NCI-H526 treated with DMSO at 0.1 percent for 48 hours (cell line): ENCODE measurements around the gene LRRC40.
"Not testable (repeated sequence)": the region's sequence is repeated elsewhere in the genome, so short reads cannot be mapped to it uniquely, and the experiment has no call there.

Experiments used
- DNase-seq: peaks from one replicate; lab custom pipeline; 2025; lab: John Stamatoyannopoulos, UW

The LRRC40 gene

DNA sequence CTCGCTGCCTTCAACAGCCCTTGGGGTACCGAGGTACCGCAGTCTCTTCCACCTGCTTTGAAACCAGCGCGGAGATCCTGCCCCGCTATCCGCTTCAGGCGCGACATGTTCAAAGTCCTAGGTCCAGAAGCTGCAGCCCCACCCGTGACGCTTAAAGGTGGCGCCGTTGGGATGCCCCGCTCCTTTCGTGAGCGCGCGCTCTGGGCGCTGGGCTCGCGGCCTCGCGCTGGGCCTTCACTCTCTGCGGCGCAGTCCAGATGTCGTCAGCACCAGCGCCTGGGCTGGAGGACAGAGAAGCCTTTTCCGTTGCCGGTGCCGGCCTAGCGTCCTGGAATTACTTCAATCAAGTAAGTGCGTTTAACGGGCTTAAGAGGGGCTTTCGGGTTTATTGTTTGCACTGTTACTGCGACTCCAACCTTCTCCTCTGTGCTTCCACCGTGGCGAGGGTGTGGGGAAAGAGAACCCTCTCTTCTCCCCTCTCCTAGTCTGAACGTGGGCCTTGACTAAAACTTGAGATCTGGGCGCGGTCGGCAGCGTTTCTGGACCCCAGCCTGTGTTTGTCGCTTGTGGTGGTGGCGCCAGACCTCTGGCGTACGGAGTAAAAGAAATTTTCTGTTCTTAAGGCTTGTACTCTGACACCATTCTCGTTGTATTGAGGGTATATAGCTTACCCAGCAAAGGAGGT is at the start of gene LRRC40:
LRRC40 (minus strand) TSS at position 146 of the 685 bp plus-strand sequence; CDS start at position 107, 39 bp downstream.
- DNase-seq: peak; percentile 89

DNA sequence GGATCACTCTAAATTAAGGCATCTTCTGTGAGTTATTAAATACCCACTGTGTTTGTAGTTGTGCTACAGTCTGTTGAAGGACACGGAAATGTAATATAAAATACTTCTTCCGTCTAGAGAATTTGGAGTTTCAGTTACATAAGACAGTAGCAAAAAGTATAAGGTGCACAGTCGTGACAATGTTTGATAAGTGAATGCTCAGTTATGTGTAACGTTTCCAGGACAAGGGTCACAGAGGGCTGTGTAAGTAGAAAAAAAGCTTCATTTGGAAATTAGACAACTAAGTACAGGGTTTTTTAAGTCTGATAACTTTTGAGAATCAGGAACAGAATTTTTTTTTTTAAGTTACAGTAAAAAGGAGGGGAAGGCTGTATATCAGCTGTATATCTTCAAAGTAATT is 43.4 kb upstream of the LRRC40 start:
- no peak for DNase-seq

DNA sequence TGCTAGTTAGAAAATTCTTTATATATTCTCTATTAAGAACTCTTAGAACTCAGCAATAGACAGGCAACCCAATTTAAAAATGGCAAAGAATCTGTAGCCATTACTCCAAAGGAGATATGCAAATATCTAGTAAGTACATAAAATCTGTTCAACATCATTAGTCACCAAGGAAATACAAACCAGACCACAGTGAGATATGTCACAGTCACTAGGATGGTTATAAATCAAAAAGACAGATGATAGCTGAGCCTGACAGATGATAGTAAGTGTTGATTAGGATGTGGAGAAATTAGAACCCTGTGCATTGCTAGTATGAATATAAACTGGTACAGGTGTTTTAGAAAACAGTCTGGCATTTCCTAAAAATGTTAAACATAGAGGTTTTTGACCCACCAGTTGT is 42.4 kb upstream of the LRRC40 start:
- no peak for DNase-seq

DNA sequence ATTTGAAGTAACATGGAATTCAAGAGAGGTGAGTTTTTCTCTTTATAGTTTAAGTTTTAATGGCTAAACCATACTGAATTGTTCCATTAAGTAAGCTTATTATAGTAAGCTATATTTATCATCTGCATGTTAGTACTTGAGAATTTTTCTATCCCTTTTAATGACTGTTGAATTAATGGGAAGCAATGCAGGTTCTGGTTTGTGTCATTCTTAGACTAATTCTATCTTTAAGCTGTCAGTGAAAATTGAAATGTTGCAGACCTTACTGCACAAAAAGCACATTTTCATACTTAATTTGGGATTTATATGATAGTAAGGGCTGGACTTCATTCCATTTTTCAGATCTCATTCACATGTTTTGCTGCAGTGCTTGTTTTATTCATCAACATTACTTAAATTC is 41.7 kb upstream of the LRRC40 start:
- DNase-seq: no peak

DNA sequence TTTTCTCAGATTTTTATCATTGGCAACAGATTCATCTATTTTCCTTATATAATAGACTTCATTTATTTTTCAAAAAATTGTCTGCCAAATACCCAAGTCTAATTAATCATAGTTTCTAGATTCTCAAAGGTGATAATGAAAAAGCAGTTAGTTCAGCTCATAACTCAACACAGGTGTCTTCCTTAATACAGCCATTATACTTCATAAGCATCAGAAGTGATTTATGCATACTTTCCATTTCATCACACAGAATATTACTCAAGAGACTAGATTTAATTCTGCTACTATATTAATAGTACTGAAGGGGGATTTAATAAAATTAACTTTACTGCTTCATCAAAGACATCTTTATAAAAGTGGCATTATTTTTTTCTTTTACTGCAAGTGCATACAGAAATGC is 34.6 kb upstream of the LRRC40 start:
- no peak for DNase-seq

DNA sequence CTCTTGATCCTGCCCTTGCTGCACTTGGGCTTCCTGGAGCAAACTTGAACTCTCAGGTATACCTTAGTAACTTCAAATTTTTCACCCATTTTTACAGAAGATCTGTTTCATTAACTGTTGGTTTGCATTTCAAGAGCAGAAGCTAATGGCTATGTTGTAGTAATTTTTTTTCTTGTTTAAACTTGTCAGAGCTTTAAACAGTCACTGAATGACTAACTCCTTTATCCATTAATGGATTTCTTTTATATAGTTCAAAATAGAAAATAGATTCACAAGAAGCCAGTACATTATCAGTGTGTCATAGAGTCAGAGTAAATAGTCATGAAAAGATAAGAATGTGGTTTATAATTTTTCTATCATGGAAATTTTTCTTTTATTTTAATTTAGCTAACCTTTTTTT is 29.4 kb upstream of the LRRC40 start:
- DNase-seq: no peak

DNA sequence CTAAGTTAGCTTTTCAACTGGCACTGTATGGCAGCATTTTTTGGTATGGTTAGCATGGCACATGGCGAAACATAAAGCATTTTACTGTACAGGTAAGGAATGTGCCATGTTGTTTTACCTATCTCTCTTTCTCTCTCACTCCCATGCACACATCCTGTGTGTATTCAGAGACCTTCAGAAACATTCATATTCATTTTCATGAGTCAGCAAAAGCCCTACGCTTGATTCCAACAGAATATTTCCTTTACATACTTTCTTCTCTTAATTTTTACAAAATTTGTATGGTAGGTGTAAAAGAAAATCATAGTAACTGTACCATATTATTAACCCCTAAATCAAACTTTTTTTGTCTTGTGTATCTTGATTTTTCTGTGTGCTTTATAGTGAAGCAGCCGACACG is 26.1 kb upstream of the LRRC40 start:
- DNase-seq: no peak

DNA sequence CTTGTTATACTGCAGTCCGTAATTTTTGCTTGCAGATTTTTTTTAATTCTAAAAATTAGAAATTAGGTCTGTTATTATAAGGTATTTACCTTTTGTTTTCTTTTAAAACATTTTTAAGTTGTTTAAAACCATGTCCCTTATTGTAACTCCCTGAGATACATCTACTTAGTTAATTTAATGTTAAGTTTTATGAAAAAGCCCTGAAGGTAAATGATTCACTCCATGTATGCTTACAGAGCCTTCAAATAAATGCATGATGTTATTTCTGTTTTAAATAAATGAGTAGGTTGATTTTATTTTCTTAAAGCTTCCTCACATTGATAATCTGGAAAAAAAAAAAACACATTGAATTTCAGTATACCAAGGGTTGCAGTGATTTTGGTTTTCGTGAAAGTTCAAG is 23.3 kb upstream of the LRRC40 start:
- no peak for DNase-seq

DNA sequence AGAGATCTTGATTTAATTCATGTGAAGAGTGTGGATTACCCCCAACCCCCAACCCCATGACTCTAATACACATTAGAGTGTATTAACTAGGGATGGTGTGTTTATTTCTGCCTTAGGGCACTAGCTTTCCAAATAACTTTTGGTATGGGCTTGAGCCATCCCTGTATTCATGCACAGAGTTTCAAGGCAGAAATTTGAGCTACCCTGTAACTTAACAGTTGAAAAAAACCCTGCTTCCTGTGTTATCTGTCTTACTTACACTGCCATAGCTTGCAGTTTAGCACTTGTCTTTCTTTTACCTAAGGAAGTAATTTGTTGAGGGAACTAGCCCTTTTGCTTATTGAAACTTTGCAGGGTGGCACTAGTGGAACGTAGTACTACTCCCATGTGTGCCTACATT is 22.1 kb upstream of the LRRC40 start:
- no peak for DNase-seq

DNA sequence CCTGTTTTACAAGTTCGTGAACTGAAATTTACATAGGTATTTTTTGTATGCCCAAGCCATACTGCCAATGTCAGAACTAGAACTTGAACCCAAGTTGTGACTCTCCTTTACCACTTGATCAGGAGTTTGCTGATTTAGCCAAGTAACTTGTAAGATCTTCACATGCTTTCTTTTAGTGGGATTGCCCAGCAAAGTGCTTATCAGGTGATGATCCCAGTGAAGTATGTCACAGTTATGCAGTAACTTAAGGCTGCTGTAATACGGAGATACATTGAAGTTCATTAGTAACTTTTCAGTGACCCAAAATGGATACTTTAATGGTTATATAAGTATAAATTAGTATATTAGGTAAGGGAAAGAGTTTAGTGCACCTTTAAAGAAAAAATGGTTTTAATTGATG is 19.6 kb upstream of the LRRC40 start:
- no peak for DNase-seq

DNA sequence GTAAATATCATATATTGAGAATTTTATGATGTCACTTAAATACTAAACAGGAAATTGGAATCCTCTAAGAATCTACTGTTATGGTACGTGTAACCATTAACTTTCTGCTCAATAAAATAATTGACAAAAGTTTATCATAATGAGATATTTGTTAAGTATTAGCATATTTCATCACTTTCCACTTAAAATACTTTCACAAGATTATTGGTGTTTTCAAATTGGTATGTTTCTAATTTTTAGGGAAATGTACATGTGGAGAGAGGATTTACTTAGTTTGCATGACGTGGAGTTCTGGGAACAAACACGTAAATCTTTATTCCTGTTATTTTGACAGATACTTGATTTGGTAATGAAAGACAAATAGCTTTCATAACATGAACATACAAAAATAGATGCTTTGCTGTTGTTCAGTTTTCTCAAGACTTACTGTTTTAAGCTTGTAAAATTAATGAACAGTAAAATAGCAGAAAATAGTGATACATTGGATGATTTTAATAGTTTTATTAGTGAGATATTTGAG is 17.4 kb upstream of the LRRC40 start:
- no peak for DNase-seq

DNA sequence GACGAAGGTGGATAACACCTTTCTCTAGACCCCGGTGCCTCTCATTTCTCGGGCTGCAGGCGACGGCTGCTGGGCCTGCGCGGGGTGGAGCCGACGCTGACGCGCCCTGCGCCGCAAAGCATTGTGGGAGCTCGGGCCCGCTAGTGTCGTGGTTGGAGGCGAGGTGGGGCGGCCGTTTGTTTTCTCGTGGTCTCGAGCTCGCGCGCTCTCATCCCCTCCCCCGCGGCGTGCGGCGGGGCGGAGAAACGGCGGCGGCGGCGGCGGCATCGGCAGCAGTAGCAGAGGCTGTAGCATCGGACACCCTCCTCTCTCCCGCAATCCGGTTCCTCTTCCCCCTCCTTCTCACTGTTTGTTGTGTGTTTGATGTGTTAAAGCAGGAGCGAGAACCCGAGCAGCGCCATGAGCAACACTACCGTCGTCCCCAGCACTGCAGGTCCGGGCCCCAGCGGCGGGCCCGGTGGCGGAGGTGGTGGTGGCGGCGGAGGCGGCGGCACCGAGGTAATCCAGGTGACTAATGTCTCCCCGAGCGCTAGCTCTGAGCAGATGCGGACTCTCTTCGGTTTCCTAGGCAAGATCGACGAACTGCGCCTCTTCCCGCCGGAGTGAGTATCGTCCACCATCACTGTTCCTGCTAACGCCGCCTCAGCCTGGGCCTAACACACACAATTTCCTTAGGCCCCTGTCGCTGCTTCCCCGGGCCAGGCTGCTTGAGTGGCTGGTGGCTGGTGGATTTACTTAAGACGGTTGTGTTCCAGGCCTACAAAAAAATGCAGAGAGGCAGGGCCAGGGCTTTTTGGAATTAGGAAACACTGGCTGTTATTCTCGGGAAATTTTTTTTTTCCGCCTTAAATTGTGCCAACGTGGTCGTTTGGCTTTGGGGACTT is 16.1 kb upstream of the LRRC40 start, which contains the start of gene SRSF11:
SRSF11 (plus strand) TSS at position 143 of the 884 bp plus-strand sequence; CDS start at position 400, 257 bp downstream.
- DNase-seq: peak; percentile 90

DNA sequence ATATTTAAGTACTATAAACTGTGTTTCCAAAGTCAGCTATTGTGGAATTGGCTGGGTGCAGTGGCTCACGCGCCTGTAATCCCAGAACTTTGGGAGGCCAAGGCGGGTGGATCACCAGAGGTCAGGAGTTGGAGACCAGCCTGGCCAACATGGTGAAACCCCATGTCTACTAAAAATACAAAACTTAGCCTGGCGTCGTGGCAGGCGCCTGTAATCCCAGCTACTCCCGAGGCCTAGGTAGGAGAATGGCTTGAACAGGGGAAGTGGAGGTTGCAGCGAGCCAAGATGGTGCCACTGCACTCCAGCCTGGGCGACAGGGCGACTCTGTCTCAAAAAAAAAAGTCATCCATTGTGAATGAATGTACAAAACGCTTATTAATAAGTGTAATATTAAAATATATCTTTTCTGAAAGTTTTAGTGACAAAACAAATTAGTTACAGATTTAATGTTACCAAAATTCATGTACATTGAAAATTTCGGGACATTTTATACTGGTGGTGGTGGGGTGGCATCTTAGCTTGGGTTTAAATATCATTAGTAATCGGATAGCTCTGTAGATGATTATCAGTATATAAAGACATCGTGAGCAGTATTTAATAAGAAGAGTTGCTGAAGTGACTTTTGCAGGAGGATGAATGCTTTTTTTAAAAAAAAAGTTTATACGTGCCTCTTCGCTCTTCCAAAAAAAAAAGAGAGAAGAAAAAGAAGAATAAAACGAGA is 15.3 kb upstream of the LRRC40 start:
- no peak for DNase-seq

DNA sequence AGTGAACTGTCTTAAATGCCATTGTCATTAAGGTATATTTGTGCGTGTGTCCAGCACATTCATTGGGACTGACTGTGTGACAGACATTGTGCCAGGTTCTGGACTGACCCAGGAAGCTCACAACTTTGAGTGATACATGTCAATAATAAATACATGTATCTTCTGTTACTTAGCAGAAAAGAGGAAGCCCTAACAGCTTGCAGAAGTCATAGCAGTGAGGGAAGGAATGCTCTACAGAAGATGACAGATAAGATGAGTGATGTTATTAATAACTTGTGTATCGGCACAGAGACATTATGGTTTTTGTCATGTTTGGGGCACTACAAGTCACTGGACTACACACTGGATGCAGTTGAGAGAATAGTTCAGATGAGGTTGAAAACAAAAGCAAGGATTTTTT is 14.6 kb upstream of the LRRC40 start:
- no peak for DNase-seq

DNA sequence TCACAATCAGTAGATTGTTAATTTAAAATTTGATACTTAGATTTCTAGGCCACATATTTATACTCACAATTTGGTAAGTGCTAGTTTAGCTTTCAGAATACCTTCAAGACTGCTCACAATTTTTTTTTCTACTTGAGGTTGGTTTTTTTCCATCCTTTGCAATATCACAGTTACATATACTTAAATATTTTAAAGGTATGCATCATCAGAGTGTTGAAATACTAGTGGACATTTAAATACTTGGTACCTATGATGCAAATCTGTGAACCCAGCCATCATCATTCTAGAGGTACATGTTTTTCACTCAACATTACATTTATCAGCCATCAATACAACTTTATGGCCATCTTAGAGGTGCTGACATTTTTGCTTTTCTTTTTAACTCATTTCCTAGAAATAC is 6.2 kb upstream of the LRRC40 start:
- DNase-seq: no peak

DNA sequence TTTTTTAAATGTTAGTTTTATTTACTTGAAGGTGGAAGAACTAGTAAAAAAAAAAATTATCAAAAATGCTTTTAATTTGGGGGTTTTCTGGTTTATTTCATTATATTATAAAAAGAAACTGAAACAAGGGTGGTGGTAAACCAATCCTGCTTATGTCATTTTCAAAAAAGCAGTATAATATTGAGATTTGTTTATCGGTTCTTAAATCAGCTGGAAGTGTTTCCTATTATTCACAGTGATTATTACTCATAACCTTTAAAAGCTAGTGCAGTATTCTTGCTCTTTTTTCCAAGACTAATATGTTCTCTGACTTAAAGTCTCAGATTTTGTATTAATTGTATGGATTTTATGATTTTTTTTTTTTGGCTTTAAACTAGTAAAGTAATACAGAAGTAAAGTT is 5.4 kb upstream of the LRRC40 start:
- no peak for DNase-seq

DNA sequence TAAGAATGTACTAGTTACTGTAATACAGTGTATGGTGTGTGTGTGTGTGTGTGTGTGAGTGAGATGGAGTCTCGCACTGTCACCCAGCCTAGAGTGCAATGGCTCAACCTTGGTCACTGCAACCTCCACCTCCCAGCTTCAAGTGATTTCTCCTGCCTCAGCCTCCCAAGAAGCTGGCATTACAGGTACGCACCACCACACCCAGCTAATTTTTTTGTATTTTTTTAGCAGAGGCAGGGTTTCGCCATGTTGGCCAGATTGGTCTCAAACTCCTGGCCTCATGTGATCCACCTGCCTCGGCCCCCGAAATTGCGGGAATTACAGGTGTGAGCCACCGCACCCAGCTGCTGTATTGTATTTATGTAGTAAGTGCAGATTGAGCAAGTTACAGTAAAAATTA is 2.9 kb upstream of the LRRC40 start:
- DNase-seq: no peak

DNA sequence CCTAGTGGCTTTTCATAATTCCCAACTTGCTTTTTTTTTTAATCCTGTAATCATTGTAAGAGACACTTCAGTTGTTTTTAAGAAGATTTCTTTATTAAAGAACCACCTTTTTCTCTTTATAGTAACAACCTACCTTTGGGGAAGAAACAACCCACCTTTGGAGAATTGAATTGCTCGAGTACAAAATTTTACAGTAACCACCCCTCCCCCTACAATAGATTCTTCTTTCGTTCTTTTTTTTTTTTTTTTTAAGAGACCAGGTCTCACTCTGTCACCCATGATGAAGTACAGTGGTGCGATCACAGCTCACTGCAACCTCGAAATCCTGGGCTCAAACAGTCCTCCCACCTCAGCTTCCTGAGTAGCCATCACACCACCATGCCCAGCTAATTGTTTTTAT is 2.1 kb upstream of the LRRC40 start:
- DNase-seq: no peak

DNA sequence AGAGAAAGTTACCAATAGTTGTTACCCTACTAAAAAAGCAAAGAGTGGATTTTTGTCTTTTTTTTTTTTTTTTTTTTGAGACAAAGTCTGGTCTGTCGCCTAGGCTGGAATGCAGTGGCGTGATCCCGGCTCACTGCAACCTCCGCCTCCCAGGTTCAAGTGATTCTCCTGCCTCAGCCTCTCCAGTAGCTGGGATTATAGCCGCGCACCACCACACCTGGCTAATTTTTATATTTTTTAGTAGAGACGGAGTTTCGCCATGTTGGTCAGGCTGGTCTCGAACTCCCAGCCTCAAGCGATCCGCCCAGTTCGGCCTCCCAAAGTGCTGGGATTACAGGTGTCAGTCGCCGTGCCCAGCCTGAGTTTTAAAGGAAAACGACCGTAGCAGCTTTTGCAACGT is 1.5 kb upstream of the LRRC40 start:
- DNase-seq: not testable (repeated sequence)

DNA sequence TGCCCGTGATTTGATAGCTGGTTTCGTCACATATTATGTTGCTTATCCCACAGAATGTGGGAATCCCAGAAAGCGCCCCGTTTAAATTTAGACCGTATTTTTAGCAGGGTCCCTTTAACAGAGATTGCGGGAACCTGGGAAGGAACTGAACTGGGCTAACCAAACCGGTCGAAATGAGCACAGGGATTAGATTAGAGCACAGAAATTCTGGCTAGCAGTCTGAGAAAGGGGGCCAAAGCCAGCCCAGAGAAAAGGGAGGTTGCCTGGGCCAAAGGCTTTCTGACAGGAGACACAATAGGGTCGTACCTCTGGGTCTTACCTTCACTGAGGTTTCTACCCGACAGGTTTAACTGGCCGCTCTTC is 327 bp downstream of the LRRC40 start:
- DNase-seq: no peak

DNA sequence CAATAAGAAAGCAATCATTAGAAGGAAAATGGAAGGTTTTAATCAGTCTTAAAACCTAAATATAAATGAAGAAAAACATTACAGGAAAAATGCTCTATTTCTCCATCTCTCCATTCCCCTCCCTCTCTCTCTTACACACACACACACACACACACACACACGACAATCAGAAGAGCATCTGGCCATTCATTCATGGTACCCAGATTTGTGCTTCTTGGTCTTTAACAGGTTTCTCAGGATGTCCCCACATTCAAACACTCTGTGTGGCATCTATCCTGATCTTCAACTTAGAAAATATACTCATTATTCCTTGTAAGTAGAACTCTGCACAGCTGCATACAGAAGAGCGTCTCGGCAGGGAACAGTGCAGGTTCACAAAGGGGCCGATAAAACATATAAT is 779 bp downstream of the LRRC40 start:
- no peak for DNase-seq

DNA sequence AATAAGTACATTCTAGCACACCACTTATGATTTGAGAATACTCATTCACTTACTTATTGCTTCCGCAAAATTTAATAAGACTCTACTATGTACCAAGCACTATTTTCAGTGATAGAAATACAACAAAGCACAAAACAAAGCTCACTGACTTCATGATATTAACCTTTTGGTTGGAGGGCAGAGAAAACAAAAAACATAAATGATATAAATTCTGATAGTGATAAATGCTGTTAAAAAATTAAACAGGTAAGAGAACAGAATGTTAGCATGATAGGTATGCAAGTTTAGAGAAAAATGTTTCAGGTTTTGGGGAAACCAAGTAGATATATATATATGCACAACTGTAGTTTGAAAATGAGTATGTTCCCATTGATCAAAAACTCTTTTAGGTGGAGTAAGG is 1.2 kb downstream of the LRRC40 start:
- no peak for DNase-seq
